Cardiac fibroblast (primary cell): ENCODE measurements around the gene ATP8B1.

Experiments used
- DNase-seq, 2 donors: peaks; one replicate each; pipeline versions ENCODE4 v3.0.0 to v3.0.0-alpha.2; 2010; ENCODE audit warnings: low read depth in 2 of 2
- H3K4me3 ChIP-seq, 2 donors: replicated peaks in 1 of 2; 1 replicate in 1 of 2; 2 replicates in 1 of 2; pipeline ENCODE4 v1.5.1; 2011; ENCODE audit warnings: low read depth in 2 of 2, low read length in 2 of 2, mild to moderate bottlenecking in 2 of 2, moderate library complexity in 1 of 2
- CTCF ChIP-seq: IDR thresholded peaks from one replicate; pipeline ENCODE4 v1.5.1; 2011; ENCODE audit warnings: low read depth, mild to moderate bottlenecking, low read length, inconsistent platforms

Gene ATP8B1

GRCh38 chr18:57630754-57631595, 172.1 kb downstream of the ATP8B1 start:
- no peak for DNase-seq
- peak overlapping the region; percentile 55 to 69 for H3K4me3 ChIP-seq
- no peak for TF ChIP-seq CTCF

- peak; percentile 77 for TF ChIP-seq CTCF
- DNase-seq = peak; percentile 97 to 98
- H3K4me3 ChIP-seq = peak overlapping the region; percentile 55 to 69
These were observed 172.9 kb downstream of the ATP8B1 start for GRCh38 chr18:57630002-57630753.

GRCh38 chr18:57629422-57629821, 173.7 kb downstream of the ATP8B1 start:
- TF ChIP-seq CTCF = no peak
- no peak for DNase-seq
- peak overlapping the region in 1 of 2 donors; percentile 69 for H3K4me3 ChIP-seq

- no peak for TF ChIP-seq CTCF
- H3K4me3 ChIP-seq = no peak overlapping the region
- peak in 1 of 2 donors; percentile 40 for DNase-seq
These were observed 175.6 kb downstream of the ATP8B1 start for GRCh38 chr18:57627488-57627887.

- no peak for TF ChIP-seq CTCF
- peak in 1 of 2 donors; percentile 55 for DNase-seq
- H3K4me3 ChIP-seq = no peak overlapping the region
These were observed 178.1 kb downstream of the ATP8B1 start for GRCh38 chr18:57624988-57625387.

- peak overlapping the region; percentile 82 to 98 for H3K4me3 ChIP-seq
- peak in 1 of 2 donors; percentile 14 for DNase-seq
- no peak for TF ChIP-seq CTCF
These were observed 181.9 kb downstream of the ATP8B1 start for GRCh38 chr18:57621246-57621604.
